ENCODE measurements around the gene CCDC102B. TPM values are rescaled to one million over a fixed set of nuclear protein-coding genes. Genes with fewer than 3 reads are reported as not detected.

CCDC102B gene
- total RNA-seq, 1 experiment from 2014 or later = 3.1 TPM

- TF ChIP-seq ARID4B (CRISPR knock-in tag; IDR thresholded peaks at IDR 0.05; ENCODE audit: borderline replicate concordance) = no peak
- TF ChIP-seq CREM (CRISPR knock-in tag; IDR thresholded peaks at IDR 0.05) = no peak
- TF ChIP-seq, protein P1, sequence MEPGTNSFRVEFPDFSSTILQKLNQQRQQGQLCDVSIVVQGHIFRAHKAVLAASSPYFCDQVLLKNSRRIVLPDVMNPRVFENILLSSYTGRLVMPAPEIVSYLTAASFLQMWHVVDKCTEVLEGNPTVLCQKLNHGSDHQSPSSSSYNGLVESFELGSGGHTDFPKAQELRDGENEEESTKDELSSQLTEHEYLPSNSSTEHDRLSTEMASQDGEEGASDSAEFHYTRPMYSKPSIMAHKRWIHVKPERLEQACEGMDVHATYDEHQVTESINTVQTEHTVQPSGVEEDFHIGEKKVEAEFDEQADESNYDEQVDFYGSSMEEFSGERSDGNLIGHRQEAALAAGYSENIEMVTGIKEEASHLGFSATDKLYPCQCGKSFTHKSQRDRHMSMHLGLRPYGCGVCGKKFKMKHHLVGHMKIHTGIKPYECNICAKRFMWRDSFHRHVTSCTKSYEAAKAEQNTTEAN (CRISPR knock-in tag; IDR thresholded peaks at IDR 0.05) = no peak
- TF ChIP-seq, protein P2, sequence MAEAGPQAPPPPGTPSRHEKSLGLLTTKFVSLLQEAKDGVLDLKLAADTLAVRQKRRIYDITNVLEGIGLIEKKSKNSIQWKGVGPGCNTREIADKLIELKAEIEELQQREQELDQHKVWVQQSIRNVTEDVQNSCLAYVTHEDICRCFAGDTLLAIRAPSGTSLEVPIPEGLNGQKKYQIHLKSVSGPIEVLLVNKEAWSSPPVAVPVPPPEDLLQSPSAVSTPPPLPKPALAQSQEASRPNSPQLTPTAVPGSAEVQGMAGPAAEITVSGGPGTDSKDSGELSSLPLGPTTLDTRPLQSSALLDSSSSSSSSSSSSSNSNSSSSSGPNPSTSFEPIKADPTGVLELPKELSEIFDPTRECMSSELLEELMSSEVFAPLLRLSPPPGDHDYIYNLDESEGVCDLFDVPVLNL (CRISPR knock-in tag; IDR thresholded peaks at IDR 0.05; ENCODE audit: borderline replicate concordance, low read depth) = no peak
- no peak for TF ChIP-seq ATF1 (CRISPR knock-in tag; IDR thresholded peaks at IDR 0.05)
- TF ChIP-seq NFE2L1 (CRISPR knock-in tag; IDR thresholded peaks at IDR 0.05) = no peak
Measured at GRCh38 chr18:68840554-68841263, 42.8 kb downstream of the CCDC102B start (continued).

- ChIA-PET CTCF (no interaction called here), POLR2A (no interaction called here)
- Mint-ChIP-seq H3K4me3 (no peak overlapping the region), H3K27ac (no peak overlapping the region), H3K36me3 (no peaks in the 10 kb centered on the region), H3K27me3 (ENCODE audit: low read depth) (no peaks in the 10 kb centered on the region), H3K9me3 (no peaks in the 10 kb centered on the region), H3K4me1 (peaks cover 11% of the 10 kb centered on the region)
- ATAC-seq = no peak
- TF ChIP-seq KAT7 (CRISPR knock-in tag; IDR thresholded peaks at IDR 0.05; ENCODE audit: borderline replicate concordance) (no peak), CREM (CRISPR knock-in tag; IDR thresholded peaks at IDR 0.05) (no peak), SMAD4 (CRISPR knock-in tag; IDR thresholded peaks at IDR 0.05) (no peak), ZNF423 (CRISPR knock-in tag; IDR thresholded peaks at IDR 0.05) (no peak)
- DNase-seq (ENCODE audit: low spot score) = no peak
Measured at GRCh38 chr18:68841301-68841700, 43.4 kb downstream of the CCDC102B start.

GRCh38 chr18:68842951-68843350 is 45.1 kb downstream of the CCDC102B start:
- no peaks in the 10 kb centered on the region for H3K9me3 Mint-ChIP-seq
- peaks cover 11% of the 10 kb centered on the region for H3K4me1 Mint-ChIP-seq
- ChIA-PET CTCF (no interaction called here), POLR2A (no interaction called here)
- no peaks in the 10 kb centered on the region for H3K27me3 Mint-ChIP-seq (ENCODE audit: low read depth)
- H3K27ac Mint-ChIP-seq = no peak overlapping the region
- ATAC-seq (no peak), DNase-seq (ENCODE audit: low spot score) (no peak)
- H3K36me3 Mint-ChIP-seq = no peaks in the 10 kb centered on the region
- H3K4me3 Mint-ChIP-seq = no peak overlapping the region
- no peak for TF ChIP-seq ATF2 (CRISPR knock-in tag; IDR thresholded peaks at IDR 0.05; ENCODE audit: borderline replicate concordance, low read depth)
- TF ChIP-seq PRRX2 (CRISPR knock-in tag; IDR thresholded peaks at IDR 0.05) = no peak
- no peak for TF ChIP-seq NR3C1 (CRISPR knock-in tag; conservative IDR thresholded peaks at IDR 0.05; ENCODE audit: low read depth)
- TF ChIP-seq, protein P1 (CRISPR knock-in tag; IDR thresholded peaks at IDR 0.05) = no peak
- no peak for TF ChIP-seq ZNF532 (CRISPR knock-in tag; IDR thresholded peaks at IDR 0.05; ENCODE audit: borderline replicate concordance)
- no peak for TF ChIP-seq ZNF416 (CRISPR knock-in tag; IDR thresholded peaks at IDR 0.05)
- TF ChIP-seq, protein P3, sequence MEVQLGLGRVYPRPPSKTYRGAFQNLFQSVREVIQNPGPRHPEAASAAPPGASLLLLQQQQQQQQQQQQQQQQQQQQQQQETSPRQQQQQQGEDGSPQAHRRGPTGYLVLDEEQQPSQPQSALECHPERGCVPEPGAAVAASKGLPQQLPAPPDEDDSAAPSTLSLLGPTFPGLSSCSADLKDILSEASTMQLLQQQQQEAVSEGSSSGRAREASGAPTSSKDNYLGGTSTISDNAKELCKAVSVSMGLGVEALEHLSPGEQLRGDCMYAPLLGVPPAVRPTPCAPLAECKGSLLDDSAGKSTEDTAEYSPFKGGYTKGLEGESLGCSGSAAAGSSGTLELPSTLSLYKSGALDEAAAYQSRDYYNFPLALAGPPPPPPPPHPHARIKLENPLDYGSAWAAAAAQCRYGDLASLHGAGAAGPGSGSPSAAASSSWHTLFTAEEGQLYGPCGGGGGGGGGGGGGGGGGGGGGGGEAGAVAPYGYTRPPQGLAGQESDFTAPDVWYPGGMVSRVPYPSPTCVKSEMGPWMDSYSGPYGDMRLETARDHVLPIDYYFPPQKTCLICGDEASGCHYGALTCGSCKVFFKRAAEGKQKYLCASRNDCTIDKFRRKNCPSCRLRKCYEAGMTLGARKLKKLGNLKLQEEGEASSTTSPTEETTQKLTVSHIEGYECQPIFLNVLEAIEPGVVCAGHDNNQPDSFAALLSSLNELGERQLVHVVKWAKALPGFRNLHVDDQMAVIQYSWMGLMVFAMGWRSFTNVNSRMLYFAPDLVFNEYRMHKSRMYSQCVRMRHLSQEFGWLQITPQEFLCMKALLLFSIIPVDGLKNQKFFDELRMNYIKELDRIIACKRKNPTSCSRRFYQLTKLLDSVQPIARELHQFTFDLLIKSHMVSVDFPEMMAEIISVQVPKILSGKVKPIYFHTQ (CRISPR knock-in tag; IDR thresholded peaks at IDR 0.05) = no peak

Data from WTC11 (cell line).